Measurements from ENCODE around the gene C18orf54.

GRCh38 chr18:54396760-54397159 lies 39.1 kb downstream of the C18orf54 start:
- TF ChIP-seq CTCF (conservative IDR thresholded peaks at IDR 0.05; ENCODE audit: low read depth, low read length) (no peak), EZH2 (IDR thresholded peaks at IDR 0.05; ENCODE audit: low read length, unreplicated experiment) (no peak), EZH2phosphoT487 (IDR thresholded peaks at IDR 0.05; ENCODE audit: borderline replicate concordance, low read length) (no peak)
